HG03575 (cell line): ENCODE data around the gene CACNA1G.

Experiments used
- ATAC-seq: cut with Tn5 transposase; IDR thresholded peaks from one replicate; pipeline ENCODE4 v1.9.1; 2021; ENCODE audit not compliant: unreplicated experiment, insufficient number of reproducible peaks, low FRiP score; ENCODE audit errors: extremely low read depth

Gene CACNA1G

DNA sequence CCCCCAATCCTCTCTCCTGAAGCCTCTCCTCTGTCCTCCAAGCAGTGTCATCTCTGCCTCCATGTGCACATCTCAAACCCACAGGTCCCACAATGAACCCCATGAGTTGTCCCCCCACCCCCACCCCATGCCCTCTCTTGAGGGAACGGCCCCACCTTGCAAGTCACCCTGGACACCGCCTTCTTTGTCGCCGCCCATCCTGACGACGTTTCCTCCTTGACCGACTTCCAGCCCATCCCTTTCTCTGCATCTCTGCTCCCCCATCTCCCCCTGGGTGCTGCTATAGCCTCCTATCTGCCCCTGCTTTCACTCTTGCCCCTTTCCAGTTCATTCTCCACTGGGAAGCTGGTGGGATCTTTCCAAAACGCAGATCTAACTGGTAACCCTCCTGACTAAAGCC, 15.2 kb upstream of the CACNA1G start:
- ATAC-seq = no peak

GRCh38 chr17:50546701-50547034, 13.8 kb upstream of the CACNA1G start:
- no peak for ATAC-seq

DNA sequence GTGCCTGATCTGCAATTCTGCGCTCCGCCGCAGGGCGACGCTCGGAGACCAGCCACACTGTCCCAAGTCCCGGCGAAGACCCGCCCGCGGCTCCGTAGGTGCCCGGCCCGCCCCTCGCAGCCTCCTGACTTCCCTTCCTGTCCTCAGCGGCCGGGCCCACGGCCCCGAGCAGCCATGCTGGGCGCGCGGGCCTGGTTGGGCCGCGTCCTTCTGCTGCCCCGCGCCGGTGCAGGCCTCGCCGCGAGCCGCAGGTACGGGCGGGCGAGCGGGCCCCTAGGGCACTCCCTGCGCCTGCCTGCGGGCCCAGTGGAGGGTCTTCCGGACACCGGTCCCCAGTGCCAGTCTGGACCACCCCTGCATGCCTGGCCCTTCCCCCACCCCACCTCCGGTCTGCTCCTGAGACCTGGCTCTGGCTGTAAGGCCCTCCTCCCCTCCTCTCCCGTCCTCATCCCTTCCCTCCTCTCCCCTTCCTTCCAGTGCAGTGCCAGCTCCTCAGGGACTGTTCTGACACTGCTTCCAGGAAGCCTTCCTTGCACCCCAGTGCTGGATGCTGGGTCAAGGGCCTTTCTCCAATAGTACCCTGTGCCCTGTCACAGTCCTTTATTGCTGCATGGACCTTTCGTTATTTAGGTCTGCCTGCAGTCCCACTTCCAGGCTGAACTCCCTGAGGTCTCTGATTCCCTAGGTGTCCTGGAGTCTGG, 13.3 kb upstream of the CACNA1G start, which contains the start of gene SPATA20:
Gene SPATA20 (plus strand): TSS at position 140 of the 701 bp plus-strand sequence. CDS start 35 bp downstream, at position 175.
- ATAC-seq = no peak

DNA sequence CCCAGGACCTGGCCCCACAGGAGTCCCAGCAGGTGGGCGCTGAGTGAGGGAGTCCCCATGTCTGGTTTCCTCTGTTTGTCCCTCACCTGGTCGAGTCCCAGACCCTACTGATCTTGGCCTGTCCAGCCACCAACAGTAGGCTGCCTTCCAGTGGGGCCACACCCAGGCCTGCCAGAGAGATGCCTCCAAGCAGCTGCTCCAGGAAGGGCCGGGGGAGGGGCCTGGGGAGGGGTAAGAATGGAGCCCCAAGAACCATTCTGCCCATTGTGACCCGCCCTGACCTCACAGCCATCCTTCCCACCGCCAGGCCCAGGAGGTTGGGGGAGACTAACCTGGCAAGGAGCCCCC, 12.8 kb upstream of the CACNA1G start:
- no peak for ATAC-seq

GRCh38 chr17:50548831-50549230, 11.7 kb upstream of the CACNA1G start:
- ATAC-seq = no peak

- ATAC-seq = no peak
These were observed 11.1 kb upstream of the CACNA1G start for GRCh38 chr17:50549256-50549941.

GRCh38 chr17:50549969-50550368, 10.5 kb upstream of the CACNA1G start:
- ATAC-seq = no peak

DNA sequence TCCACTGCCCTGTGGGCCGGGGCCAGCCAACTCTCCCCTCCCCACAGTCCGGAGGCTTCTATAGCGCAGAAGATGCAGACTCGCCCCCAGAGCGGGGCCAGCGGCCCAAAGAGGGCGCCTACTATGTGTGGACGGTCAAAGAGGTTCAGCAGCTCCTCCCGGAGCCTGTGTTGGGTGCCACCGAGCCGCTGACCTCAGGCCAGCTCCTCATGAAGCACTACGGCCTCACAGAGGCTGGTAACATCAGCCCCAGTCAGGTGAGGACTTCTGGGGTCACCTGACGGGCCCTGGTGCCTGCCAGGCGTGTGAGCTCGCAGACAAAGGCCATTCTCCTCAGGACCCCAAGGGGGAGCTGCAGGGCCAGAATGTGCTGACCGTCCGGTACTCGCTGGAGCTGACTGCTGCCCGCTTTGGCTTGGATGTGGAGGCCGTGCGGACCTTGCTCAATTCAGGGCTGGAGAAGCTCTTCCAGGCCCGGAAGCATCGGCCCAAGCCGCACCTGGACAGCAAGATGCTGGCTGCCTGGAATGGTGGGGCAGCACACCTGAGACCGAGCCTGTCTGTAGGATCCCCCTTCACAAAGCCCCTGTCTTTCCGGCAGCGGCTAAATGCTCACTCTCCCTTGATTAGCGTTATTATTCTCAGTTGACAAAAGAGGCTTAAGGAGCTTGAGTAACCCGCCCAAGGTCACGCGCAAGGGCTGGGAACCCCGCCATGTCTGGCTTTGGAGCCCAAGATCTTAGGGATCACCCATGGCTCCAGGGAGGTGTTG, 9.7 kb upstream of the CACNA1G start:
- no peak for ATAC-seq

GRCh38 chr17:50551433-50551815, 9.1 kb upstream of the CACNA1G start:
- no peak for ATAC-seq

- ATAC-seq = no peak
These were observed 8.6 kb upstream of the CACNA1G start for GRCh38 chr17:50551884-50552283.

DNA sequence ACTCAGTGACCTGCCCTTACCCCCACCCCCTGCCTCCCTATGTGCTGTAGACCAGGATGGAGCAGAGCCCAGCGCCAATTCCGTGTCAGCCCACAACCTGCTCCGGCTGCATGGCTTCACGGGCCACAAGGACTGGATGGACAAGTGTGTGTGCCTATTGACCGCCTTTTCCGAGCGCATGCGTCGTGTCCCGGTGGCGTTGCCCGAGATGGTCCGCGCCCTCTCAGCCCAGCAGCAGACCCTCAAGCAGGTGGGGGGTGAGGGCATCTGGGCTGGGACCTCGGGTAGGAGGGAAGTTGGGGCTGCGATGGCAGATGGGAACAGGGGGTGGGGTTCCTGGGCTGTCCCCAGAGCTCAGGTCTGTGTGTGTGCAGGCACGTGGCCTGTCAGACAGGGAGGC, 6.3 kb upstream of the CACNA1G start:
- ATAC-seq = no peak

GRCh38 chr17:50556803-50557202, 3.7 kb upstream of the CACNA1G start:
- no peak for ATAC-seq

DNA sequence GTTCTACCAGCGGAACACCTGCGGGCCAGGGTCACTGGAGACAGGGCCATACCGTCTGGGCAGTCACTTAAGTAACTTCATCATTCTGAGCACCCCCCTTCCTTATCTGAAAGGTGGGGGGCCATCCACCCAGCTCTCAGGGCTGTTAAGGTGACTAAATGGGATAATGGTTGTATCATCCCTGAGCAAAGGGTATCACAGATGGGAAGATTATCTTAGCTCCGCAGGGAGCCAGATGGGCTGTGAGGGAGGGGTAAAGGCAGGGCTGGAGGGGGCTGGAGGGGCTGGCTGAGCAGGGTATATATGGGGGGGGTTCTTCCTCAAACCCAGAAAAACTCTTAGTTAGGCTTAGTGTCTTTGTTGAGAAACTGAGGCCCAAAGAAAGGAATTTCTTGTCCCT, 2.9 kb upstream of the CACNA1G start:
- no peak for ATAC-seq

- no peak for ATAC-seq
These were observed 2.4 kb upstream of the CACNA1G start for GRCh38 chr17:50558091-50558490.

GRCh38 chr17:50558581-50558940, 2.0 kb upstream of the CACNA1G start:
- ATAC-seq = no peak

DNA sequence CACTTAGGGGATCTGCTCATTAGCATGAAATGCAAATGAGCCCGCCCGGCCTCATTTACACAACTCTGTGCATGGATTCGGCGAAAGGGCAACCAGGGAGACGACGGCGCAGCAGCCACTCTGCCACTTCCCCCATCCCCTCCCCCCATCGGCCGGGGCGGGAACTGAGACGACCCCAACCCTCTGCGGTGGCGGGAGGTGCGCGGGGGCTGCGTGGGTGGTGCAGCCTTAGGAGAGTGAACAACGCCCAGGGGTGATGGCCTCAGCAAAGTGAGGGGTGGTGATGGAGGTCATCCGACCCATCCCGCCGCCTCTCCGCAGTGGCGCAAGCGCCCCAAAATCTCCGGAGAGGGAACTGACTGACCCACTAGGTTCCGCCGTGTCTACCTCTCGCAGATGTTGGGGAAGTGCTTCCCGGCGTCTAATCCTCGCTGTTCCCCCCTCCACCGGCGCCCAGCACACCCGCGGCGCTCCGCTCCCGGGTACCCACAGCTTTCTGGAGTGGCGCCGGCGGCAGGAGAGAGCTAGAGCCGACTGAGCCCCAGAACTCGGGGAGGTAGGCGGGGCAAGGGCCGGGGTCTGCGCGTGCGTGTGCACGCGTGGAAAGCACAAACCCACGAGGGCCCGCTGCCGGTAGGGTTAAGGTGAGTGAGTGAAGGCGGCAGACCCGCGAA, 1.4 kb upstream of the CACNA1G start:
- ATAC-seq = no peak

- ATAC-seq = no peak
These were observed 786 bp upstream of the CACNA1G start for GRCh38 chr17:50559674-50560184.

DNA sequence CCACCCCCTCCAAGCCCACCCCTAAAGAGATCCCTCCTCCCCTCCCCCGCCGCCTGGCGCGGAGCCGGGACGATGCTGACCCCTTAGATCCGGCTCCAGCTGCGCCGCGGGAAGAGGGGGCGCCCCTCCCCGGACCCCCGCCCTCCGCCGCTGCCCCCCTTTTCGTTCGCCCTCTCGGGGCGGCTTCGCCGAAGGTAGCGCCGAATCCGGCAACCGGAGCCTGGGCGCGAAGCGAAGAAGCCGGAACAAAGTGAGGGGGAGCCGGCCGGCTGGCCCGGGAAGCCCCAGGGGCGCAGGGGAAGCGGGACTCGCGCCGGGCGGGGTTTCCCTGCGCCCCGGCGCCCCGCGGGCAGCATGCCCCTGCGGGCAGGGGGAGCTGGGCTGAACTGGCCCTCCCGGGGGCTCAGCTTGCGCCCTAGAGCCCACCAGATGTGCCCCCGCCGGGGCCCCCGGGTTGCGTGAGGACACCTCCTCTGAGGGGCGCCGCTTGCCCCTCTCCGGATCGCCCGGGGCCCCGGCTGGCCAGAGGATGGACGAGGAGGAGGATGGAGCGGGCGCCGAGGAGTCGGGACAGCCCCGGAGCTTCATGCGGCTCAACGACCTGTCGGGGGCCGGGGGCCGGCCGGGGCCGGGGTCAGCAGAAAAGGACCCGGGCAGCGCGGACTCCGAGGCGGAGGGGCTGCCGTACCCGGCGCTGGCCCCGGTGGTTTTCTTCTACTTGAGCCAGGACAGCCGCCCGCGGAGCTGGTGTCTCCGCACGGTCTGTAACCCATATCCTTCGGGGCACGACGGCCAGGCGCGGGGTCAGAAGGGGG, 623 bp downstream of the CACNA1G start:
- ATAC-seq = no peak

DNA sequence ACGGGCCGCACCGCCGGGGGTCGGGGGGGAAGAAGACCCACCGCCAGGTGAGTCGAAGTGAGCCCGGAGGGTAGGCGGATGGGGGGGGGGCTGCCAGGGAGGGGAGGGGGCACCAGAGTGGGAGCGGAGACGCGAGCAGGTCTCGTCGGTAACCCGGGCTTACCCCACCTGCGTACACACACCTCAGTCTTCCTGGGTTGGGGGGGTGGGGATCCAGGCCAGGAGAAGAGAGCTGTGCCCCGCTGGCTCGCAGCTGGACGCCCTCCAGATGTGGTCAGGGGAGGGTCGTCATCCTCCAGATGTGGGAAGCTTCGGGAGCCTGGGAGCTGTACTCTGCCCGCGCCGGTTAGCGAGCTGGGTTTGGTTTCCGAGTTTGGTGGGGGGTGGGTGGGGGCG, 1.2 kb downstream of the CACNA1G start:
- no peak for ATAC-seq
